H1 (cell line): ENCODE measurements around the gene UMAD1. TPM values are rescaled to one million over a fixed set of nuclear protein-coding genes. Genes with fewer than 3 reads are reported as not detected.

Experiments
- CTCF ChIA-PET: fragments of 300-600 bp; sonication (Branson Sonifier 250); formaldehyde crosslinking; loops from one replicate; lab custom pipeline; 2021; ENCODE audit not compliant: partially characterized antibody; lab: Charles Lee
- POLR2A ChIA-PET: fragments of 300-600 bp; sonication (Branson Sonifier 250); formaldehyde crosslinking; loops from one replicate; lab custom pipeline; 2021; ENCODE audit warnings: inconsistent platforms; ENCODE audit not compliant: partially characterized antibody; lab: Charles Lee
- DNase-seq, 2 experiments: peaks; one replicate each; pipeline versions ENCODE4 v3.0.0 to v3.0.0-alpha.2; 2010 to 2022; ENCODE audit warnings: low spot score in 2 of 2, low read depth in 1 of 2, mixed read lengths in 1 of 2
- FAIRE-seq: peaks from 2 replicates; lab custom pipeline; 2011; peaks lifted over from hg19 to GRCh38; lab: Jason Lieb, UNC
- H2AFZ ChIP-seq: 2 replicates; pipeline ENCODE4 v1.8.1; 2012; ENCODE audit warnings: low read length, inconsistent platforms
- H2AK5ac ChIP-seq: 2 replicates; pipeline ENCODE4 v1.6.1; 2013; ENCODE audit warnings: low read depth, low read length
- H2BK120ac ChIP-seq: replicated peaks from 2 replicates; pipeline ENCODE3; 2013; ENCODE audit warnings: low read depth, low read length, inconsistent platforms
- H2BK12ac ChIP-seq: 2 replicates; pipeline ENCODE4 v1.6.1; 2013; ENCODE audit warnings: low read depth, low read length
- H2BK15ac ChIP-seq: 2 replicates; pipeline ENCODE4 v1.6.1; 2013; ENCODE audit warnings: low read length
- H2BK20ac ChIP-seq: 2 replicates; pipeline ENCODE4 v1.6.1; 2013; ENCODE audit warnings: low read length
- H2BK5ac ChIP-seq: 2 replicates; pipeline ENCODE4 v1.6.1; 2013; ENCODE audit warnings: low read depth, low read length
- H3K14ac ChIP-seq: 2 replicates; pipeline ENCODE4 v1.6.1; 2013; ENCODE audit warnings: inconsistent platforms; ENCODE audit not compliant: insufficient read length
- H3K18ac ChIP-seq: 2 replicates; pipeline ENCODE4 v1.6.1; 2013; ENCODE audit warnings: low read length; ENCODE audit errors: extremely low read depth
- H3K23ac ChIP-seq: 2 replicates; pipeline ENCODE4 v1.6.1; 2013; ENCODE audit warnings: inconsistent platforms; ENCODE audit not compliant: insufficient read length
- H3K23me2 ChIP-seq: 2 replicates; pipeline ENCODE4 v1.6.1; 2013; ENCODE audit warnings: low read depth, low read length
- H3K27ac ChIP-seq: 2 replicates; pipeline ENCODE4 v1.6.1; 2011; ENCODE audit warnings: low read depth, low read length, inconsistent platforms
- H3K27me3 ChIP-seq, 4 experiments: replicated peaks in 1 of 4; 1 replicate in 1 of 4; 2 replicates in 3 of 4; pipeline versions ENCODE4 v1.6.1 to v1.8.1; 2011 to 2013; ENCODE audit warnings: low read length in 3 of 4, mild to moderate bottlenecking in 3 of 4, inconsistent platforms in 2 of 4, mixed read lengths in 2 of 4, moderate library complexity in 1 of 4; ENCODE audit not compliant: control insufficient read depth in 3 of 4, insufficient read depth in 3 of 4; ENCODE audit errors: extremely low read depth in 1 of 4
- H3K36me3 ChIP-seq, 4 experiments: 2 replicates each; pipeline versions ENCODE4 v1.6.1 to v1.8.1; 2011 to 2013; ENCODE audit warnings: mild to moderate bottlenecking in 4 of 4, low read length in 3 of 4, moderate library complexity in 2 of 4, control low read depth in 1 of 4, inconsistent platforms in 1 of 4; ENCODE audit not compliant: insufficient read depth in 4 of 4, control insufficient read depth in 2 of 4
- H3K4ac ChIP-seq: replicated peaks from 2 replicates; pipeline ENCODE3; 2013; ENCODE audit warnings: low read length, low read depth, mixed read lengths, inconsistent platforms; ENCODE audit not compliant: insufficient read length
- H3K4me1 ChIP-seq, 4 experiments: replicated peaks in 1 of 4; 1 replicate in 1 of 4; 2 replicates in 3 of 4; pipeline versions ENCODE4 v1.6.1 to v1.8.1; 2011 to 2013; ENCODE audit warnings: low read length in 3 of 4, inconsistent platforms in 2 of 4, mixed read lengths in 1 of 4; ENCODE audit not compliant: insufficient read depth in 4 of 4, control insufficient read depth in 3 of 4
- H3K4me2 ChIP-seq, 2 experiments: 2 replicates each; pipeline versions ENCODE4 v1.6.1 to v1.8.1; 2011 to 2013; ENCODE audit warnings: low read depth in 2 of 2, low read length in 2 of 2, control low read depth in 1 of 2, inconsistent platforms in 1 of 2, mild to moderate bottlenecking in 1 of 2; ENCODE audit not compliant: insufficient read depth in 1 of 2
- H3K4me3 ChIP-seq, 4 experiments: fragments of 200-600, 300-600 bp in 1 of 4; sonication (generic), shearing (Covaris generic), sonication (Bioruptor Twin) in 1 of 4; 2 replicates each; pipeline versions ENCODE4 v1.5.1 to v1.8.1; 2011 to 2016; ENCODE audit warnings: low read length in 4 of 4, low read depth in 3 of 4, control low read depth in 2 of 4, inconsistent platforms in 2 of 4, mild to moderate bottlenecking in 2 of 4, mixed read lengths in 1 of 4, moderate library complexity in 1 of 4; ENCODE audit not compliant: insufficient read depth in 2 of 4; ENCODE audit errors: extremely low read depth in 1 of 4
- H3K56ac ChIP-seq: replicated peaks from 2 replicates; pipeline ENCODE3; 2013; ENCODE audit warnings: low read depth, mild to moderate bottlenecking, mixed read lengths, low read length, inconsistent platforms; ENCODE audit not compliant: insufficient read length
- H3K79me1 ChIP-seq: 2 replicates; pipeline ENCODE4 v1.6.1; 2013; ENCODE audit warnings: low read depth, low read length, control low read depth
- H3K79me2 ChIP-seq, 2 experiments: 2 replicates each; pipeline versions ENCODE4 v1.6.1 to v1.8.1; 2012 to 2013; ENCODE audit warnings: low read length in 2 of 2, mild to moderate bottlenecking in 2 of 2, inconsistent platforms in 1 of 2; ENCODE audit not compliant: insufficient read depth in 2 of 2, control insufficient read depth in 1 of 2
- H3K9ac ChIP-seq, 4 experiments: replicated peaks in 1 of 4; 1 replicate in 1 of 4; 2 replicates in 3 of 4; pipeline versions ENCODE4 v1.6.1 to v1.8.1; 2011 to 2013; ENCODE audit warnings: low read depth in 3 of 4, low read length in 3 of 4, control low read depth in 2 of 4, mild to moderate bottlenecking in 2 of 4, moderate library complexity in 2 of 4, inconsistent platforms in 1 of 4; ENCODE audit errors: extremely low read depth in 1 of 4
- H3K9me3 ChIP-seq, 2 experiments: 2 replicates each; pipeline versions ENCODE4 v1.6.1 to v1.8.1; 2012 to 2013; ENCODE audit warnings: mild to moderate bottlenecking in 2 of 2, moderate library complexity in 2 of 2, control low read depth in 1 of 2, inconsistent platforms in 1 of 2, low read depth in 1 of 2, low read length in 1 of 2, mixed read lengths in 1 of 2; ENCODE audit not compliant: insufficient read depth in 2 of 2
- H4K20me1 ChIP-seq, 2 experiments: replicated peaks in 1 of 2; 2 replicates each; pipeline versions ENCODE3 to v1.8.1; 2011 to 2013; ENCODE audit warnings: inconsistent platforms in 2 of 2, low read length in 2 of 2, mild to moderate bottlenecking in 1 of 2; ENCODE audit not compliant: insufficient read depth in 2 of 2, control insufficient read depth in 1 of 2
- H4K5ac ChIP-seq: 2 replicates; pipeline ENCODE4 v1.6.1; 2013; ENCODE audit warnings: low read length, low read depth, mixed read lengths, inconsistent platforms; ENCODE audit not compliant: insufficient read length
- H4K8ac ChIP-seq: 2 replicates; pipeline ENCODE4 v1.8.0; 2013; ENCODE audit warnings: mild to moderate bottlenecking, moderate library complexity, low read length, inconsistent platforms; ENCODE audit not compliant: insufficient read depth; ENCODE audit errors: extremely low read depth
- H4K91ac ChIP-seq: replicated peaks from 2 replicates; pipeline ENCODE3; 2013; ENCODE audit warnings: low read length, mixed read lengths, inconsistent platforms; ENCODE audit not compliant: insufficient read length
- ASH2L ChIP-seq: fragments of 200-600, 300-600 bp; sonication (generic); IDR thresholded peaks from one replicate; pipeline ENCODE4 v1.7.1; 2017; ENCODE audit warnings: low read length
- CEBPB ChIP-seq: IDR thresholded peaks from 2 replicates; pipeline ENCODE4 v1.6.1; 2012; ENCODE audit warnings: low read depth, low read length
- CREB1 ChIP-seq: IDR thresholded peaks from 2 replicates; pipeline ENCODE4 v1.6.1; 2012; ENCODE audit warnings: inconsistent platforms
- MAFK ChIP-seq: IDR thresholded peaks from 2 replicates; pipeline ENCODE4 v1.6.1; 2012; ENCODE audit warnings: low read depth, mild to moderate bottlenecking, improper control_type of control experiment, low read length
- NRF1 ChIP-seq: IDR thresholded peaks from 2 replicates; pipeline ENCODE4 v1.6.1; 2011; ENCODE audit warnings: mild to moderate bottlenecking, low read depth, low read length, improper control_type of control experiment
- RBBP5 ChIP-seq: IDR thresholded peaks from 2 replicates; pipeline ENCODE4 v1.7.1; 2012; ENCODE audit warnings: low read depth, mild to moderate bottlenecking, inconsistent platforms, low read length, moderate library complexity, borderline replicate concordance
- RFX5 ChIP-seq: IDR thresholded peaks from 2 replicates; pipeline ENCODE4 v1.6.1; 2011; ENCODE audit warnings: low read depth, low read length, improper control_type of control experiment, borderline replicate concordance
- SAP30 ChIP-seq: fragments of 300-600 bp; sonication (generic); IDR thresholded peaks from 2 replicates; pipeline ENCODE4 v1.7.1; 2012; ENCODE audit warnings: low read length, moderate library complexity, mild to moderate bottlenecking, inconsistent platforms; ENCODE audit not compliant: insufficient read depth, insufficient replicate concordance
- SUZ12 ChIP-seq: fragments of 200-600 bp; sonication (generic); IDR thresholded peaks from 2 replicates; pipeline ENCODE4 v1.6.1; 2012; ENCODE audit warnings: mild to moderate bottlenecking, inconsistent platforms, low read length, moderate library complexity, mixed read lengths
- TBP ChIP-seq: IDR thresholded peaks from 2 replicates; pipeline ENCODE4 v1.6.1; 2011; ENCODE audit warnings: low read depth, low read length, improper control_type of control experiment
- TCF12 ChIP-seq: IDR thresholded peaks from 2 replicates; pipeline ENCODE4 v1.6.1; 2011; ENCODE audit warnings: low read depth, mild to moderate bottlenecking, low read length
- WGBS, 2 experiments: shearing (Covaris generic) in 1 of 2; methylation state at CpG; one replicate each; pipeline versions ENCODE4 v1.1.6 to v1.1.7; 2013 to 2015; ENCODE audit warnings: low lambda C conversion rate in 2 of 2, mixed read lengths in 2 of 2, inconsistent platforms in 1 of 2, low coverage in 1 of 2, missing lambda C conversion rate in 1 of 2; ENCODE audit not compliant: insufficient replicate concordance in 2 of 2, insufficient coverage in 1 of 2, insufficient read length in 1 of 2; ENCODE audit errors: extremely low coverage in 1 of 2, missing lambda C conversion rate in 1 of 2; 5-methylcytosine and 5-hydroxymethylcytosine counted together
- polyA plus RNA-seq, 7 experiments: library from polyadenylated mRNA; depleted of rRNA in 3 of 7; stranded (reverse) in 5 of 7; unstranded in 2 of 7; fragments of >200 nt in 5 of 7; fragments of 200-250 nt in 2 of 7; gene quantifications; 1 replicate in 5 of 7; 2 replicates in 1 of 7; 4 replicates in 1 of 7; pipeline versions ENCODE4 v1.2.1 to v1.2.3, GENCODE V29; 2011 to 2013; ENCODE audit warnings: missing spikeins in 2 of 7, mixed read lengths in 2 of 7
- total RNA-seq: library from RNA; stranded (reverse); fragmentation: NEBNext Ultra II Directional; extraction: Animal tissue kit (Norgen Biotek cat#: 25700); gene quantifications from 2 replicates; pipeline ENCODE4 v1.2.1, GENCODE V29; 2021

UMAD1 gene
- total and polyA plus RNA-seq, 2 of the 8 experiments (the other 6 are each of a cell fraction or from before 2014, with no cell fraction given), result 10.4 to 12.3 TPM

- Histone ChIP-seq H3K79me2 (no peaks in the 10 kb centered on the region), H2AK5ac (no peak overlapping the region), H2AFZ (no peak overlapping the region)
- no peak for FAIRE-seq
- TF ChIP-seq RFX5, result no peak
- TF ChIP-seq TCF12, result no peak
- no peak for TF ChIP-seq RBBP5
- no peak for TF ChIP-seq TBP
- TF ChIP-seq SAP30, result no peak
- no peak for TF ChIP-seq MAFK
- TF ChIP-seq SUZ12, result no peak
- no peak for TF ChIP-seq NRF1
- no peak for TF ChIP-seq CEBPB
- TF ChIP-seq CREB1, result no peak
- TF ChIP-seq ASH2L, result no peak
- TF ChIP-seq, all 59 proteins: peak for 0
- Histone ChIP-seq H3K14ac (no peak overlapping the region), H3K18ac (no peak overlapping the region), H3K4me2 (no peak overlapping the region), H3K27me3 (no peaks in the 10 kb centered on the region), H3K4me3 (no peak overlapping the region), H3K36me3 (no peaks in the 10 kb centered on the region), H4K8ac (no peak overlapping the region), H4K91ac (no peak overlapping the region), H3K23ac (no peak overlapping the region), H2BK12ac (no peak overlapping the region), H3K23me2 (no peaks in the 10 kb centered on the region; the same call in 1 of the 2 replicates), H3K9ac (no peak overlapping the region), H2BK120ac (no peak overlapping the region), H3K79me1 (no peaks in the 10 kb centered on the region), H3K9me3 (no peaks in the 10 kb centered on the region), H3K56ac (no peak overlapping the region), H3K27ac (no peak overlapping the region), H4K20me1 (no peaks in the 10 kb centered on the region), H4K5ac (no peak overlapping the region), H3K4me1 (peaks cover 0 to 23% (median 2%) of the 10 kb centered on the region in 4 experiments; a peak in 3 of 7 replicates), H2BK15ac (no peak overlapping the region), H2BK5ac (no peak overlapping the region), H2BK20ac (no peak overlapping the region), H3K4ac (no peak overlapping the region)
- CTCF ChIA-PET, result interaction anchor here (0.5 to 1.7 kb wide), 6 partner anchors 8 to 271 kb away, joined by 3 to 4 read pairs (median 4); no protein-coding TSS in a partner anchor
- WGBS, 2 experiments, result 100% methylated on average over 2 of the region's 2 CpGs; no CpG with 5 or more reads in 1 of the 2 experiments
- POLR2A ChIA-PET, result interaction anchor here (0.6 to 1.4 kb wide), 2 partner anchors 20 to 205 kb away, joined by 3 to 4 read pairs; no protein-coding TSS in a partner anchor
- DNase-seq, result no peak
These were observed 278.9 kb downstream of the UMAD1 start for GRCh38 chr7:7919449-7919945.
